Activated T-cell treated with anti-CD3 and anti-CD28 coated beads, Interleukin-2, amount 50 U/mL, for 48 hours (primary cell): ENCODE results near the gene SAPCD2.
A peak's percentile ranks its signal among the peaks of the same experiment; 100 is the strongest.

Source experiments
- DNase-seq, 2 experiments: peaks; one replicate each; pipeline ENCODE4 v3.0.0-alpha.2; 2020

Gene SAPCD2

DNA sequence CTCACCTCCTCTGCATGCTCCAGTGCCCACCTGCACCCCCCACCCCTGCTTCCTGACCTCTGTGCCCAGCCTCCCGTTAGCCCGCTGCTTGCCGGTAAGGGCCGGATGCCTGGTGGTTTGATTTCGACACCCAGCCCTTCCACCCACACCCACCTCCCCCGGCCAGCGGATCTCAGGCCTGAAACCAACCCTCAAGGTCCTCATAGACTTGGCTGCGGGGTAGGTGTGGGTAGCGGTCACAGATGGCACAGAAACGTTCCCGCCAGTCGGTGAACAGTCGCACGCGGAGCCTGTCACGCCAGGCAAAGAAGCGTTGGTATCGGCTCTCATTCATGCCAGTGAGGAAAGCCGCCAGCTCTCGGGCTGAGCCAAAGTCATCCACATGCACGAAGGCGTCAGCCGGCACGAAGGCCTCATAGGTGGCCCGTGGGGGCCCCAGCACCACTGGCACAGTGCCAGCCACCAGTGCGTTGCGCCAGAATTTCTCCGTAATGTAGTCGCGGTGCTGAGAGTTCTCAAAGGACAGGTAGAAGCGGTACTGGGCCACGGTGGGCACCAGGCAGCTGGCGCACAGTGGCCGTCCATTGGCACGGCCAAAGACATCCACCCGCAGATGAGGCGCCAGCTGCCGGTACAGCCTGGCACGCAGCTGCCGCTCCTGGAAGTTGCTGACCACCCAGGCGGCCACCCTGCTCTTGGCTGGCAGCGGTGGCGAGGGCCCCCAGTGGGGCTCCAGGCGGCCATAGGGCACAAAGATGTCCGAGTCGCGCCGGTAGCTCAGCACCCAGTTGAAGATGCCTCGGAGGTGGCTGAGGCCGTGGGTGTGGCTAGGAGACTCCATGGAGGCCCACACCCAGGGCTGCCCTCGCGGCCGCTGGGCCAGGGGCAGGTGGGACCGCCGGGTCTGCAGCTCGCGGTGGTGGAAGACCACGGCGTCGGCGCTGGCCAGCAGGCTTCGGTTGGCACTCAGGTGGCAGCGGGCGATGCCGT is 39.5 kb downstream of the SAPCD2 start:
- DNase-seq: peak; percentile 77 to 80

DNA sequence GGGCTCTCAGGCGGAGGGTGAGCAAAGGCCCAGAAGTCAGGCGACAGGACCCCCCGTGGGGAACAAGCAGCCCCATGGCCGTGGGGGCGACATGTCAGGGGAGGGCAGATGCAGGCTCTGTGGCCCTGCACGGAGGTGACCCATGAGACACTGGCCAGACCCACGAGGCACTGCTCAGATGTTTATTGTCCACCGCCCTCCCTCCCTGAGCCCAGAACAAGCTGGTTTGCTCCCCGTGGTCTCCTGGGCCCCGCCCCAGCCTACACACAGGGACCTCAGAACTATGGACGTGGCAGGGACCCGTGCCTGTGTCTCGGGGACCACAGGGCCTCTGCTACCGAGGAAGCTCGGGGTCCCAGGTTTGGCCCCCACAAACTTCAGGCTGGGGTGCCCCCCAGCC is 40.4 kb downstream of the SAPCD2 start:
- DNase-seq: no peak

DNA sequence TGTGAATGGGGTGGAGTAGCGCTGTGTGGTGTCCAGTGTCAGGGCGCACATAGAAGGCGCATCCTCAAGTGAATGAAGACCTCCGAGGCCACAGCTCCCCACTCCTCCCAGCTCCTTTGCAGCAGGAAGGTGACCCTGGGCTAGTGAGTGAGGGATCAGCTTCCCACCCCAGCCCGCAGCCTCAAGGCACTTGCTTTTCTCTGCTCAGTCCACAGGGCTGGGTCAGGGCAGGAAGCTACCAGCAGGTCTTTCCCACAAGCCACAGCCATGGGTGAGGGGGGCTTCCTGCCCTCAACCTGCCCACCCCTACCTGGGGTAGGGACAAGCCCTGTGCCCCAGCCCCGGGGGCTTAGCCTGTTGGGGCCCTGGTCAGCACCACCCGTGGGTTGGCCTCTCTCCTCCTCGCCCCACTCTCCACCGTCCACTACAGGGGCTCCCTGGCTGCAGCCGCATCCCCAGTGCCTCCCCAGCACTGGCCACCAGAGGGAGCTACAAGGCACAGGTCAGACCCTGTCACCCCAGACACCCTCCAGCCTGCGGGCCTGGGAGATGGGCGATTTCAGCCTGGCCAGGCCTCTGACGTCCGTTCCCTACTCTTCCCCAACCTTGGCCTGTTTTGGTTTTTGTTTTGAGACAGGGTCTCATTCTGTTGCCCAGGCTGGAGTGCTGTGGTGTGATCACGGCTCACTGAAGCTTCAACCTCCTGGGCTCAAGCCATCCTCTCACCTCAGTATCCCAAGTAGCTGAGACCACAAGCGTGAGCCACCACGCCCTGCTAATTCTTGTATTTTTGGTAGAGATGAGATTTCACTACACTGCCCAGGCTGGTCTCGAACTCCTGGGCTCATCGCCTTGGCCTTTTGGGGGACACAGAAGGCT is 41.1 kb downstream of the SAPCD2 start:
- peak; percentile 90 for DNase-seq

DNA sequence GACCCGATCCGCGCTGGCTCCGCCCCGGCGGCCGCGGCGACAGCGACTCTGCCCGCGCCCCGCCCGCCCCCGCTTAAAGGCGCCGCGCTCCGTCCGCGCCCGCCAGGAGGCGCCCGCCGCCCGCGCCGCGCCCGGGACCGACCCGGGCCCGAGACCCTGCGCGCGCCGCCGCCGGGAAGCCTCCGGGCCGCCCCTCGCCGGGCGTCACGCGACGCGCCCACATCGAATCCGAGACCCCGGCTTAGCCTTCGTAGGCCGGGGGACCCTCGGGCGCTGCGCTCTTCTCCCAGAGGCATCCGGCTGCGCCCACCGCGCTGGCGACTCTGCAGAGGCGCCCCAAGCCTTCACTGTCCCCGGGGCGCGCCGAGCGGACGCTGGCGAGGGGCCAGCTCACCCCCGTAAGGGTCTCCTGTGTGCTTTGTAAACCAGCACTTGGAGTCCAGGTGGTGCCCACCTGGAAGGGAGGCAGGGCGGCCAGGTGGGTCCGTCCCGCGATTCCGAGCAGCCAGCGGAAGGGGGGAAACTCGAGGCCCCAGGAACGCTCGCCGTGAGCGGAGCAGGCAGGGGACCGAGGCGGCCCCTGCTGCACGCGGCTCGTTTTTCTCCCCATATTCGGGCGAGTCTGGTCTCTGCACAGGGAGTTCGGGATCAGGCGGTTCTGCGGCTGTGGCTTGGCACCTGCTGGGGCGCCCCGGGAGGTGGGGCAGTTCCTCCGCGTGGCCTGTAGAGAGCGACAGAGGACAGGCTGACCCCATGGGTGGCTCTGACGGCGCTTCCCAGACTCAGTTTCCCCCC is 41.9 kb downstream of the SAPCD2 start:
- DNase-seq: peak; percentile 79 to 81

DNA sequence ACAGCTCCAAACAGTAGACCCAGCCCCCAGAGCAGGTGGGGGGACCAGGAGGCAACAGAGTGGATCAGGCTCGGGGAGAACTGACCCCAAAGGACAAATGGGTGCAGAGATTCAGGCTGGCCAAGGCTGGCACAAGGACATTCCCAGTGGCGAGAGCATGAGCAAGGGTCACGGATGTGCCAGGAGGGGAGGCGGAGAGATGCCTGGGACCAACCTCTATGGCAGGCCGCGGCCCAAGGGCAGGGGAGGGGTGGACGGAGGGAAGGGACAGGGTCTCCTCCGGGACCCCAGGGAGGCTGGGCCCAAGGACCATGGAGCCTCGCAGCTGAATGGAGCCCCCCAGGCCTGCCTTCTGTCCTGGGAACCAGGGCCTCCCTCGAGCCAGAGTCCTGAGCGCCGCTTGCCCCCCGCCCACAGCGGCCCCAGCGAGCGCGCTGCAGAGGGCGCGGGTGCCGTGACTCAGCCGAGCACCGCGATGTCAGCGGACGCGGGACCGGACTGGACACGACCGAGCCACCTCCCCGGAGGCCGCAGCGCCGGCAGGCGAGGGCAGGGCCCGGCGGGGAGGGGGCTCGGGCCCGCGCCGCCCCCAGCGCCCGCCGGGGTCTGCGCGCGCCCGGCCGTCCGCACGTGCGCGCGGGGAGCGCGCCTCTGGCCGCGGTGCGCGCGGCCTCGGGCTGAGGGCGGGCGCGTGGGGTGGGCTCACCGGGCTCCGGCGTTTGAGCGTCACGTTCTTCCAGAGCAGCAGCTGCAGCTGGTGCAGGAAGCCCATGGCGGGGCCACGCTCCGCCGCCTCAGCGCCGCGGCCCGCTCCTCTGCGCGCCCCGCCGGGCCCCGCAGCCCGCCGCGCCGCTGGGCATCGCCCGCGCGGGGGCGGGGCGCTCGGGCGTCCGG is 42.7 kb downstream of the SAPCD2 start, which contains the start of gene ABCA2:
Gene ABCA2 (minus strand): TSS at position 869 of the 894 bp plus-strand sequence. CDS start 97 bp downstream, at position 772.
- no peak for DNase-seq

DNA sequence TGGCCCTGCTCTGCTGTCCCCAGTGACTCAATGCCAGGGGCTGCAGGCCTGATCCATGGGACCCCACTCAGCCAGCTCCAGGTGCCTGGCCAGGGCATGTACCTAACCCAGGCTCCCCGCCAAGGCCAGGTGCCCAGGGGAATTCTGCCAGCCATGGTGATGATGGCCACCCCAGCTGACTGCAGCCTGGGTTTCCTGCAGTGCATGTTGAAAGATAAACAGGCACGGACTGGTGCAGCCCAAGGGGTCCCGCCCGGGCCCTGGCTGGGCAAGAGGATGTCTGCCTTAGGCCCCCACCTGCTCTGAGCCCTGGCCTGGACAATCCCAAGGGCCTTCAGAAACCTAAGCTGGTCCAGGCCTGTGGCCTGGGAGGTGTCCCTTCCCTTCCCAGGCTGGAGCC is 43.5 kb downstream of the SAPCD2 start:
- no peak for DNase-seq

DNA sequence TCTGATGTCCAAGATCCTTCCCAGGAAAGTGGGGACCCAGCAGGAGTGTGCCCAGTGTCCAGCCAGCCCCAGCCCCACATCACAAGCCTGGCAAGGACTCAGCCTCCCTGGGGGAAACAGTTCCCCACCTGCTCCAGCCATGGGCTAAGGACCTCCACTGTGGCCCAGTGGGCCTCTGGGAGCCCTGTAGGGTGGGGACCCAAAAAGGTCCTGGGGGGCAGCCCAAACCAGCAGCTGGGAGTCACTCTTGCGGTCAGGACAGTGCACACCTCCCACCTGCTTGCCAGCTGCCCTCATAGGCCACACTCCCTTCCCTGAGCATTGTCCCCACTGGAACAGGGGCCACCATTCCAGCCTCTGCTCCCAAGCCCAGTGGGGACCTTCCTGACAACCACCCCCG is 44.0 kb downstream of the SAPCD2 start:
- DNase-seq: no peak

DNA sequence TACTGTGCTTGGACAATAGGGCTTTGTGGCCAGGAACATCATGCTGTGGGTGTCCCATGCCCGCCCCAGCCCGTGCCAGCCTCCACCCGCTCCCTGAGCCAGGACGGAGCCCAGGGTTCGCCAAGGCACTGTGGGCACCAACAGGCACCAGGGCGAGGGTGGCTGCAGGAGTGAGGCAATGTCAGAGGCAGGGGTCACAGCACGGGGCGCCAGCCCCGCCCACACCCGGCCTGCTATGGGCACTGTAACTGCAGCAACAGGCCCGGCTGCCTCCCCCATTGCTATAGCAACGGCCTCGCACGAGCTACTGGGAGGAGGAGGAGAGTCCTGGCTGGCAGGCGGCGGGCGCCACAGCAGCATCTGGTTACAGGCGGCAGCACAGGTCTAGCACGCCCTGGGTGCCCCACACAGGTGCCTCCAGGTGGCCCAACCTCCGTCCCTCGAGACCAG is 44.8 kb downstream of the SAPCD2 start:
- DNase-seq: peak in 1 of 2 experiments; percentile 27

DNA sequence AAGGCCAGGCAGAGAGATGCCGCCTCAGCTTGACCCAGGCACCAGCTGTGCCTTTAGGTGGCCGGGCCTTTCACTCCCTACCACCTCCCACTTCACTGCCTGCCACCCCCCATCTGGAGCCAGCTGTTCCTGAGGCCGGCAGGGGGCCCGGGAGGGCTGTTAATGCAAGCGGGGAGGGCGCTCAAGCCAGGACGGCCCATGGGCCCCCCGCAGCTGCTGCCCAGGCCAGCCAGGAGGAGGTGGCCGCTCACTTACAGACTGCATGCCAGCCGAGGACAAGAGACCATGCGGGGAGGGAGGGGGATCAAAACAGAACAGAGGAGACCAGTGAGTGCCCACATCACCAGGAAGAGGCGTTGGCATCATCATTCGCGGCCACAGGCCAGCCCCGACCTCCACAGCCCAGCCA is 46.8 kb downstream of the SAPCD2 start:
- DNase-seq: no peak

DNA sequence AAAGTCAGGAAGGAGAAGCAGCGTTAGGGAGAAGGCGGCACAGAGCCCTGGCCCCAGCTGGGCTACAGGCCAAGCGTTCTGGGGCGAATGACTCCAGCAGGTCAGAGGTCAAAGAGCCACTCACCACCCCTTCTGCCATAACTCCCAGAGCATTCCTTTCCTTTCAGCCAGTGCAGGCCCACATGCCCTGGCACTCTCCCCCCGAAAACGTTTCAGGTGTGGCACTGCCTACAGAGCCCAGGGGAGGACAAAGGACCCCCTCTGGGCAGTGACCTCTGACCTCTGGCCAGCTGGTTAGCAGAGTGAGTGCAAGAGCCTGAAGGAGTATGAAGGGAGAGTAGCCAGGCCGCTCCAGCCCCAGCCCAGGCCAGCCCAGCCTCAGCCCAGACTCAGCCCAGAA is 47.2 kb downstream of the SAPCD2 start:
- DNase-seq: no peak

DNA sequence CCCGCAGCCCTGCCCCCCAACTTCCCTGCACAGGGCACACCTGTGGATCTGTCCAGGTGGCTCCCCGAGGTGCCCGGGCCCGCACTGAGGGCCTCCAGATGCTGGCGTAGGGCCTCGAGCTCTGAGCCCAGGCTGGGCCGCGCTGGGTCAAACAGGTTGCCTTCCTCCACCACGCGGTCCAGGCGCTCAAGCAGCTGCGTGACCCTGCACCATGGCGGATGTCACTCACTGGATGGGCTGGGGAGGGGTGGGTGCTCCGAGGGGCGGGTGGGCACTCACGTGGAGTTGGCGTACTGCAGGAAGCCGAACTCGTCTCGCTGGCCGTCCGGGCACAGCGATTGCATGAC is 47.7 kb downstream of the SAPCD2 start:
- DNase-seq: no peak

DNA sequence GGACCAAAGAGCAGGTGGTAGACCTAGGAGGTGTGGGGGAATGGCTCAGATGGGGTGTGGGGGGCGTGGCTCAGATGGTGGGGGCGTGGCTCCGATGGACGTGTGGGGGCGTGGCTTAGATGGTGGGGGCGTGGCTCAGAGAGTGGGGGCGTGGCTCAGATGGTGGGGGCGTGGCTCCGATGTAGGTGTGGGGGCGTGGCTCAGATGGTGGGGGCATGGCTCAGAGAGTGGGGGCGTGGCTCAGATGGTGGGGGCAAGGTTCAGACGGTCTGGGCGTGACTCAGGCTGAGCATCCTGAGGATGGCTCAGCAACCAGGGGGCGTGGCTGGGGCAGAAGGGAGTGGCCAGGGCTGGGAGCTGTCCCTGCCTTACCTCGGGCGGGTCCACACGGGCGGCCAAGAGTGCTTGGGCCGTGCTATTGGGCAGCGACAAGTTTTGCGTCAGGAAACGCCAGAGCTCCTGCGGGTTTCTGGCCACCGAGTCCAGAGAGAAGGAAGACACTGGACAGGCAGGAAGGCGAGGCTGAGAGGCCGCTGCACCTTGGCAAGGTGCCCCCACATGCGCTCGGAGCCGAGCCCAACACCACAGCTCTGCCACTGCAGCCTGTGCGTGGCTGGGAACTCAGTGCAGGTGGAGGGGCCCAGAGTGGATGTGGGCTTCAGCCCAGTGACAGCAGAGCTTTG is 48.2 kb downstream of the SAPCD2 start:
- DNase-seq: peak; percentile 85 to 88

DNA sequence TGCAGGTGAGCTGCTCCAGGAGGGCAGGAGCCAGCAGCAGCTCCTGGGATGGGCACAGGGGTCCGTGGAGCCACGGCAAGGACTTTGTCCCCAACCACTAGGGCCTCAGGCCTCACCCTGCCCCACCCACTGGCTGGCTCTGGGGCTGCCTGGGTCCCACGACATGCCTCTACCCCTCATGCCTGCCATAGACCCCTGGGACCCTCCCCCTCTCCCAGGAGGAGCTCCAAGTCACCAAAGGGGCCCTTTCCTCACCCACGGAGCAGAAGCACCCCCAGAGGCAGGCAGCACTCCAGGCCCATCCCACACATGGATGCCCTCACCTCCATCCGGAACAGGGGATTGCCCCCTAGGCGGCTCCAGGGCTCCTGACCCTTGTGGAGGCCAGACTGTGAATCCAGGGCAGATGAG is 48.8 kb downstream of the SAPCD2 start:
- DNase-seq: no peak

DNA sequence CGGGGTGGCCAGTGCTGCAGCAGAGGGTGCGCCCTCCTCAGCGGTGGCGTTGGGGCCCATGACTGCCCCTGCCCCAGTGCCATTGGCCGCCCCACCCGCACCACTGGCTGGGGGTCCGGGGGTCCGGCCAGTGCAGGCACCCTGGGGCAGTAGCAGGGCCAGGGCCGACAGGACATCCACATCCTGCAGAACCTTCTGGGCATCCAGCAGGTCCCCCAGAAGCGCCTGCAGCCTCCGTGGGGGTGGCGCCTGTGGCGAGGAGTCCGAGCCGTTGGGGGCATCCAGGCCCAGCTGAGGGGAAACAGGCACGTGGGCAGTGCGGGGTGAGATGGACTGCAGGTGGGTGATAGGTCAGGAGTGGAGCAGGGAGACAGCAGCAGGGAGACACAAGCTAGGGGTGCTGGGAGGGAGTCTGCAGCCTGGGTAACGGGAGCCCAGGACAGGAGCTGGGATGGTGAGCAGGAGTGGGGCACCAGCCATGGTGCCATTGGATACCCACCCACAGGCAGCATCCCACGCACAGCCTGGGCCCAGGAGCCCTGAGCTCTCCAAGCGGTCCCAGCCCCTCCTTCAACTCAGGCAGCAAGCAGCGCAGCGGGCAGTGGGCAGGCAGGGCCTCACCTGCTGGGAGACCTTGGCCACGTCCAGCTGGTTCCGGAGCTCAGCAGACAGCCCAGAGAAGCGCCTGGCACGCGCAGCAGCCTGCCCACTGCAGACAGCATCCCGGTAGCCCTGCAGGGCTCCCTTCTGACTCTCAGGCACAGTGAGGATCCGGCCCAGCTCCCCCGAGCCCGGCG is 49.4 kb downstream of the SAPCD2 start:
- no peak for DNase-seq

DNA sequence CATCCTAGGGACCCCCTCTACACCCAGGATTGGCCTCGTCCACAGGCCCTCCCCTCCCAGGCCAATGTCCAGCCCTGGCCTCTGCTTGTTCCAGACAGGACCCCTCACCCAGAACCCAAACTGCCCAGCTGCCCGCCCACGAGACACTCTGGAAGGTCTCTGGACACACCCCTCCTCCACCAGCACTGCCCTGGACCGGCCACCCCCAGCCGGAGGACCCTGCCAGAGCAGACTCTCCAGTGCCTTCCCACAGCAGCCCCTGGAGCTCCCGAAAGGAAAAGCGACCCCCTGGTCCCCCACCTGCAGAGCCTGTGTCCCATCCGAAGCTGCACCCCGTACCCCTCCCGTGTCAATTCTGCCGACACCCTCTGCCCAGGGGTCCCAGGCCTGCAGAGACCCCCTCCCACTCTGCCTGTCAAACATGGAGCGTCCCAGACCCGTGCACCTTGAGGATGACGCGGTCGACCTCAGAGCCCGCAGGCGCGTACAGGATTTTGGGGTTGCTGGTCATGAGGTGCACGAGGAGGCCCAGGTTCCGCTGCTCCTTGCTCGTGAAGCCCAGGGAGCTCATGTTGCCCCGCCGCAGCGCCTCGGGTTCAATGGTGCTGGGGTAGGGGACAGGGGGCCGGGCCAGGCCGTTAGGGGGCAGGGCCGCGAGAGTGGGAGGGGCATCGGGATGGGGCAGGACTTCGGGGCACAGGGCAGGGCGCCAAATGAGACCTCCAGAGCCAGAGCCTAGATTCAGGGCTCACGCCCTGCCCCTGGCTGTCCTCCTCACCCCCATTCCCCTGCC is 50.3 kb downstream of the SAPCD2 start:
- DNase-seq: no peak

DNA sequence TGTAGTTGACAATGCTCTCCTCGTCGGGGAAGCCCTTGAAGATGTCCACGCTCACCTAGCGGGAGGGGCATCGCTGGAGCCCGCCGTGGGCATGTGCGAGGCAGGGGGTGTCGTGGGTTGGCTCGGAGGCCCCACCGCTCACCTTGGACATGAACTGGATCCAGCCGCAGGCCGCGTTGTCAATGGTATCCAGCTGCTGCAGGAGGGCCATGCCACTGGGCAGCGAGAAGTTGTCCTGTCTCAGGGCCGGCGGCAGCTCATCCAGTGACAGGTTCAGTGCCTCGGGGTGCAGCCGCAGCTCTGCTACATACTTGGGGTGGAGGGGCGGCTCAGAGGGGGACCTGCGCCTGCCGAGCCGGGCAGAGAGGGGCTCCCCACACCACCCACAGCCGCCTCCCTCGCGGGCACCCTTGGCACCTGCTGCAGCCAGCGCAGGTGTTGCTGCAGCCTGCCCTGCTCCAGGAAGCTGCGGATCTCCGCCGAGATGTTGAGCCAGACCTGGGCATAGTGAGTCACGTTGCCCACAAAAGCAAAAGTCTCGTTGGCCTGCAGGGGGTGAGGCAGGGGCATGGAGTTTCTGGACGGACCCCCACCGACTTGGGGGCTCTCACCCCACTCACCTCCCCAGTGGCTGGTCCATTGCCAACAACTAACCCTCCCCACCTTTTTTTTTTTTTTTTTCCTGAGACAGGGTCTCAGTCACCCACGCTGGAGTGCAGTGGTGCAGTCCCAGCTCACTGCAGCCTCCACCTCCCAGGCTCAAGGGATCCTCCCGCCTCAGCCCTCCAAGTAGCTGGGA is 51.4 kb downstream of the SAPCD2 start:
- no peak for DNase-seq

DNA sequence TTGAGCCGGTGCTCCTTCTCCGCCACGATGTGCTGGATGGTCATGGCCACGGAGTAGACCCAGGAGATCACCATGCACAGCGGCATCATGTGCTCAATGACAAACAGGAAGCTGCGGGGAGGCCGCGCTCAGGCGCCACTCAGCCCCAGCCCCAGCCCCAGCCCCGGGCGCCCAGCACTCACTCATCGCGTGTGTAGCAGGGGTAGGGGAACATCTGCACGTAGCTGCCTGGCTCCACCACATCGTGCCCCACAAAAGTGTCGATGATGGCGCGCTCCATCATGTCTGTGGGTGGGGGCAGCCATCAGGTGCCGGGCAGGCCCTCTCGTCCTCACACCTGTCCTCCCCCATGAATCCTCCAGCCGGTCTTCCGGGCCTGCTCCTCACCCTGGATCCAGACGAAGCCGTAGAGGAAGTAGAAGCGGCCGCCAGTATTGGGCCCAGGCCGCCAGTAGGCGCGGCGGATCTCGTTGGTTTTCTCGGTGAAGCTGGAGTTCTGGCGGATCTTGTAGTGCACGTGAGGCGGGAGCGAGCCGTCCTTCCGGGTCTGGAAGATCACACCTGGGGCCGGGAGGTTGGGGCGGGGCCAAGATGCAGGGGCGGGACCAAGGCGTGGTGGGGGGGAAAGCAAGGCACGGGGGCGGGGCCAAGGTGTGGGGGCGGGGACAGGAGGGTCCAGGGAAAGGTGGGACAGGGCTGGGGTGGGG is 52.4 kb downstream of the SAPCD2 start:
- no peak for DNase-seq

DNA sequence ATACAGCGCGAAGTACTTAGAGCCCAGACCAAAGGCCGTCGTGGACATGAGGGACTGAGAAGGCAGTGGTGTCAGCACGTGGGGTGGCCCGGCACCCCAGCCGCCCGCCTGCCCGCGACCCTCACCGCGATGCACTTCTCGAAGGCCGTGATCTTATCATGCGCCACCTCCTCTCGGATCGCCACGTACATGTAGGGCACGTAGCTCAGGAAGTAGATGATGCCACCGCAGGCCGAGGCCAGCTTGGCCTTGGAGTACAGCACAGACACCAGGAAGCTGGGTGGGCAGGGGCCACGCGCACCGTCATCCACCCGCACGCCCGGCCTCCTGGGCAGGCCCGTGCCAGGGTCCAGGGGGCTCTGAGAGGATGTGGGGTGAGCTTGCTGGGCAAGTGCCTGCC is 53.3 kb downstream of the SAPCD2 start:
- no peak for DNase-seq
